NB4 (cell line): ENCODE measurements around the gene CDK12.
"Not testable (repeated sequence)": the region's sequence is repeated elsewhere in the genome, so short reads cannot be mapped to it uniquely, and the experiment has no call there.

Experiments
- DNase-seq: peaks from one replicate; pipeline ENCODE4 v3.0.0; 2010; ENCODE audit warnings: low read depth
- H3K4me3 ChIP-seq: one replicate; pipeline ENCODE4 v1.5.1; 2011; ENCODE audit warnings: mild to moderate bottlenecking, low read depth, low read length, moderate library complexity
- CTCF ChIP-seq: IDR thresholded peaks from one replicate; pipeline ENCODE4 v1.5.1; 2012; ENCODE audit warnings: low read depth, low read length
- MAX ChIP-seq: IDR thresholded peaks from 2 replicates; pipeline ENCODE4 v1.6.1; 2011; ENCODE audit warnings: low read depth, low read length
- MYC ChIP-seq: IDR thresholded peaks from 2 replicates; pipeline ENCODE4 v1.6.1; 2011; ENCODE audit warnings: low read depth, low read length
- POLR2A ChIP-seq: IDR thresholded peaks from 2 replicates; pipeline ENCODE4 v1.6.1; 2011; ENCODE audit warnings: mild to moderate bottlenecking; ENCODE audit not compliant: insufficient read length; ENCODE audit errors: extremely low read depth

The CDK12 gene

GRCh38 chr17:39473310-39473709 lies 12.0 kb downstream of the CDK12 start:
- no peak overlapping the region for H3K4me3 ChIP-seq
- TF ChIP-seq CTCF, result no peak
- TF ChIP-seq POLR2A, result no peak
- TF ChIP-seq MAX, result no peak
- DNase-seq, result no peak

- not testable (repeated sequence) for DNase-seq, H3K4me3 ChIP-seq
Observed at GRCh38 chr17:39479631-39480030, 18.3 kb downstream of the CDK12 start.

GRCh38 chr17:39483506-39483905 lies 22.2 kb downstream of the CDK12 start:
- no peak for DNase-seq
- TF ChIP-seq CTCF, result no peak
- TF ChIP-seq MAX, result no peak
- TF ChIP-seq POLR2A, result no peak
- no peak for TF ChIP-seq MYC
- no peak overlapping the region for H3K4me3 ChIP-seq

GRCh38 chr17:39484178-39484577 lies 22.9 kb downstream of the CDK12 start:
- DNase-seq, result peak; percentile 12
- TF ChIP-seq POLR2A, result no peak
- TF ChIP-seq MAX, result no peak
- no peak for TF ChIP-seq MYC
- TF ChIP-seq CTCF, result no peak

GRCh38 chr17:39485555-39485954 lies 24.3 kb downstream of the CDK12 start:
- no peak overlapping the region for H3K4me3 ChIP-seq
- no peak for TF ChIP-seq POLR2A
- no peak for TF ChIP-seq CTCF
- TF ChIP-seq MAX, result no peak
- no peak for TF ChIP-seq MYC
- peak; percentile 20 for DNase-seq

More at GRCh38 chr17:39484178-39484577, 22.9 kb downstream of the CDK12 start:
- H3K4me3 ChIP-seq, result no peak overlapping the region

GRCh38 chr17:39486242-39486641 lies 25.0 kb downstream of the CDK12 start:
- DNase-seq, result no peak
- H3K4me3 ChIP-seq, result no peak overlapping the region
- no peak for TF ChIP-seq MAX
- TF ChIP-seq CTCF, result no peak
- TF ChIP-seq MYC, result no peak
- no peak for TF ChIP-seq POLR2A

- not testable (repeated sequence) for DNase-seq, H3K4me3 ChIP-seq
Observed at GRCh38 chr17:39487490-39487889, 26.2 kb downstream of the CDK12 start.
